Measurements from ENCODE around the gene CYP4F2. TPM values are rescaled to one million over a fixed set of nuclear protein-coding genes. Genes with fewer than 3 reads are reported as not detected.
"Not testable (repeated sequence)": the region's sequence is repeated elsewhere in the genome, so short reads cannot be mapped to it uniquely, and the experiment has no call there.

The CYP4F2 gene
- total RNA-seq, 4 donors from 2014 or later: not detected

DNA sequence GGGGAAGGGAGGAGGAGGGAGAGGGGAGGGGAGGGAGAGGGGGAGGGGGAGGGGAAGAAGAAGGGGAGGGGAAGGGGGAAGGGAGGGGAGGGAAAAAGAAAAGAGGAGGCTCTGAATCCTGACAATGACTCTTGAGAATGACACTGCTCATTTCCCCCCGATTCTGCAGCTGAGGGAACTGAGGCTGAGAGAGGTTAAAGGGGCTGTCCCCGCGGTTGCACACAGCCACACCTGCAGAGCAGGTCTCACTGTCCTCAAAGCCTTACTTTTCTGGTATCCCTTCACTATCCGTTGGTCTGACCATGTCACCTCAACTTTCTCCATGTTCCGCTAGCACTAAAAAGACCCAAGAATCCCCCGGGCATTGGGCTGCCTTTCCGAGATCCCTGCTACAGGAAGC lies 35.4 kb downstream of the CYP4F2 start:
- intact Hi-C loops (cut with DNase I): no loop called here
- H3K9me3 ChIP-seq: no peaks in the 10 kb centered on the region
- no peak overlapping the region for H3K4me3 ChIP-seq
- TF ChIP-seq POLR2A (IDR thresholded peaks at IDR 0.05; ENCODE audit: low read depth): no peak
- TF ChIP-seq, protein P1, sequence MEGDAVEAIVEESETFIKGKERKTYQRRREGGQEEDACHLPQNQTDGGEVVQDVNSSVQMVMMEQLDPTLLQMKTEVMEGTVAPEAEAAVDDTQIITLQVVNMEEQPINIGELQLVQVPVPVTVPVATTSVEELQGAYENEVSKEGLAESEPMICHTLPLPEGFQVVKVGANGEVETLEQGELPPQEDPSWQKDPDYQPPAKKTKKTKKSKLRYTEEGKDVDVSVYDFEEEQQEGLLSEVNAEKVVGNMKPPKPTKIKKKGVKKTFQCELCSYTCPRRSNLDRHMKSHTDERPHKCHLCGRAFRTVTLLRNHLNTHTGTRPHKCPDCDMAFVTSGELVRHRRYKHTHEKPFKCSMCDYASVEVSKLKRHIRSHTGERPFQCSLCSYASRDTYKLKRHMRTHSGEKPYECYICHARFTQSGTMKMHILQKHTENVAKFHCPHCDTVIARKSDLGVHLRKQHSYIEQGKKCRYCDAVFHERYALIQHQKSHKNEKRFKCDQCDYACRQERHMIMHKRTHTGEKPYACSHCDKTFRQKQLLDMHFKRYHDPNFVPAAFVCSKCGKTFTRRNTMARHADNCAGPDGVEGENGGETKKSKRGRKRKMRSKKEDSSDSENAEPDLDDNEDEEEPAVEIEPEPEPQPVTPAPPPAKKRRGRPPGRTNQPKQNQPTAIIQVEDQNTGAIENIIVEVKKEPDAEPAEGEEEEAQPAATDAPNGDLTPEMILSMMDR (IDR thresholded peaks at IDR 0.05): no peak
- no peaks in the 10 kb centered on the region for H3K36me3 ChIP-seq
- H3K27ac ChIP-seq (replicated peaks in 1 of 4): no peak overlapping the region
- no peak for DNase-seq (ENCODE audit: extremely low spot score)
- H3K4me1 ChIP-seq: no peaks in the 10 kb centered on the region
- 50% methylated on average over 7 of the region's 7 CpGs for WGBS
- peaks cover 0 to 38% (median 0%) of the 10 kb centered on the region in 4 donors for H3K27me3 ChIP-seq

DNA sequence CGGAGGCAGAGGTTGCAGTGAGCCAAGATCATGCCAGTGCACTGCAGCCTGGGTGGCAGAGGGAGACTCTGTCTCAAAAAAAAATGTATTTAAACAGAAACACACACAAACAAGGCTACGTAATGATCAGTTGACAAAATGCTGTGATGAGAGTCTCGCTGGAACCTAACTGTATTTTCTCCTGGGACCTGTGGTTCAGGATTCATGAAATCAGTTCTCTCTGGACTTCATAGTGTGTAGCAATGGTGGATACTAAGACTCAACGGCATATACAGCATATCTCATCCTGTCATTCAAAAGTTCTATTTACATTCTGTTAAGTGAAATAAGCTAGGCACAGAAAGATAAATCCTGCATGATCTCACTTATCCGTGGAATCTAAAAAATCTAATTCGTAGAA lies 37.4 kb downstream of the CYP4F2 start:
- Histone ChIP-seq H3K27me3 (peaks cover 0 to 43% (median 0%) of the 10 kb centered on the region in 4 donors), H3K36me3 (no peaks in the 10 kb centered on the region)
- WGBS: 76% methylated on average over 6 of the region's 6 CpGs

GRCh38 chr19:15859187-15859586 lies 38.7 kb downstream of the CYP4F2 start:
- DNase-seq (ENCODE audit: extremely low spot score): no peak
- 73% methylated on average over 6 of the region's 6 CpGs for WGBS
- H3K4me3 ChIP-seq: no peak overlapping the region
- H3K4me1 ChIP-seq: no peaks in the 10 kb centered on the region
- peaks cover 0 to 37% (median 0%) of the 10 kb centered on the region in 4 donors for H3K27me3 ChIP-seq
- no peak overlapping the region for H3K27ac ChIP-seq (replicated peaks in 1 of 4)
- intact Hi-C loops (cut with DNase I): no loop called here
- TF ChIP-seq EP300 (IDR thresholded peaks at IDR 0.05) (no peak), POLR2AphosphoS5 (IDR thresholded peaks at IDR 0.05) (no peak)
- TF ChIP-seq, protein P1 (IDR thresholded peaks at IDR 0.05): no peak
- no peaks in the 10 kb centered on the region for H3K36me3 ChIP-seq
- no peaks in the 10 kb centered on the region for H3K9me3 ChIP-seq

More for the DNA sequence above, 37.4 kb downstream of the CYP4F2 start:
- H3K27ac ChIP-seq (replicated peaks in 1 of 4): no peak overlapping the region
- no peak overlapping the region for H3K4me3 ChIP-seq
- TF ChIP-seq EP300 (IDR thresholded peaks at IDR 0.05): no peak
- DNase-seq (ENCODE audit: extremely low spot score): no peak
- H3K9me3 ChIP-seq: no peaks in the 10 kb centered on the region
- intact Hi-C loops (cut with DNase I): no loop called here
- H3K4me1 ChIP-seq: no peaks in the 10 kb centered on the region

DNA sequence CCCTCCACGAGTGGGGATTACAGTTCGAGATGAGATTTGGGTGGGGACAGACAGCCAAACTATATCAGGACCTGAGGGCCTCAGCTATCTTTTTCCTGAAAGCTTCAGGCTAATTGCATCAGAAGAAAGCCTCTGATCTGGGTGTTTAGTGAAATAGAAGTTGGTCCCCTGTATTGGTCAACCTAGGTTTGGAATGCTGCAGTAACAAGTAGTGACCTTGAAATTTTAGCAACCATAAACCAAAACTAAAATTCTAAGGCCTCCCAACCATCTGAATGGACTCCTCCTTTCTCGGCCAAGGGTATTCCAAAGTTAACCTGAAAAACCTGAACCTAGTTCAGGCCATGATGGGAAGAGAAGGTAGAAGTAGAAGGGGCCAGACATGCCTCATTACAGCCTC lies 47.5 kb downstream of the CYP4F2 start:
- TF ChIP-seq, protein P1 (IDR thresholded peaks at IDR 0.05): no peak
- no peak for TF ChIP-seq POLR2A (IDR thresholded peaks at IDR 0.05; ENCODE audit: low read depth)
- no peak for DNase-seq (ENCODE audit: extremely low spot score)
- Histone ChIP-seq H3K27me3 (peaks cover 0 to 8% (median 0%) of the 10 kb centered on the region in 4 donors), H3K36me3 (no peaks in the 10 kb centered on the region), H3K27ac (replicated peaks in 1 of 4) (no peak overlapping the region), H3K9me3 (peaks cover 0 to 6% (median 0%) of the 10 kb centered on the region in 4 donors), H3K4me1 (no peaks in the 10 kb centered on the region), H3K4me3 (no peak overlapping the region)
- intact Hi-C loops (cut with DNase I): no loop called here
- 71% methylated on average over 3 of the region's 3 CpGs for WGBS

DNA sequence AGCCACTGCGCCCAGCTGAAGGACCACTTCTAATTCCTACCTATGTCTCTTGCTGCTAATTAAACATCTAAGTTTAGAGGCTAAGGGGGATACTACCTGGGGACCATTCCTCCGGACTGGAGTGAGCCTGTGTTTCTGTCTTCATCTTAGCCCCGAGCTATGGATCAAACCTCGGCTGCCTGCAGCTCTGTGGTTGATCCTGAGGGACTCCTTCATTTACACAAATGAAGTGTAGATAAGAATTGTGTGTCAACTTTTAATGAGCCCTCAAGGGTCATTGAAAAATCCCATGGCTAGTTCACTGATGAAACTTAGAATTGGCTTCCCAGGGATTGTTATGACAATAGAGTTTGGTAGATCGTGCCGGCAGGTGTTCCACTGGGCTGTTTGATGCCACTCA lies 51.0 kb downstream of the CYP4F2 start:
- Histone ChIP-seq H3K4me3 (no peak overlapping the region), H3K27me3 (peaks cover 0 to 10% (median 0%) of the 10 kb centered on the region in 4 donors), H3K27ac (replicated peaks in 1 of 4) (no peak overlapping the region), H3K36me3 (no peaks in the 10 kb centered on the region), H3K4me1 (no peaks in the 10 kb centered on the region), H3K9me3 (no peaks in the 10 kb centered on the region)
- intact Hi-C loops (cut with DNase I): no loop called here
- no peak for TF ChIP-seq EP300 (IDR thresholded peaks at IDR 0.05)
- TF ChIP-seq, protein P1 (IDR thresholded peaks at IDR 0.05): no peak
- TF ChIP-seq POLR2AphosphoS5 (IDR thresholded peaks at IDR 0.05): no peak
- TF ChIP-seq POLR2A (IDR thresholded peaks at IDR 0.05; ENCODE audit: low read depth): no peak
- DNase-seq (ENCODE audit: extremely low spot score): no peak
- no CpG with 5 or more reads among the region's 6 CpGs for WGBS

DNA sequence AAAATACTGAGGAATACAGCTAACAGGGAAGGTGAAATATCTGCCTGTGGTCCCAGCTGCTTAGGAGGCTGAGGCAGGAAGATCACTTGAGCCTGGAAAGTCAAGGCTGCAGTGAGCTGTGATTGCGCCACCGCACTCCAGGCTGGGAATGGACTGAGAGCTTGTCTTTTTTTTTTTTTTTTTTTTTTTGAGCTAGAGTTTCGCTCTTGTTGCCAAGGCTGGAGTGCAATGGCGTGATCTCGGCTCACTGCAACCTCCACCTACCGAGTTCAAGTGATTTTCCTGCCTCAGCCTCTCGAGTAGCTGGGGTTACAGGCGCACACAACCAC lies 54.0 kb downstream of the CYP4F2 start:
- H3K27me3 ChIP-seq: peaks cover 0 to 12% (median 0%) of the 10 kb centered on the region in 4 donors
- DNase-seq (ENCODE audit: extremely low spot score); H3K4me1 ChIP-seq; H3K4me3 ChIP-seq; H3K9me3 ChIP-seq; H3K27ac ChIP-seq (replicated peaks in 1 of 4); H3K36me3 ChIP-seq; intact Hi-C loops (cut with DNase I): not testable (repeated sequence)
- WGBS: 43% methylated on average over 6 of the region's 8 CpGs

All from esophagus muscularis mucosa (tissue), 4 donors.